PC-3 (cell line): ENCODE results near the gene CCDC30.

ENCODE experiments used
- EZH2 ChIP-seq: fragments of 300-600 bp; sonication (generic); IDR thresholded peaks from one replicate; pipeline ENCODE4 v1.6.1; 2017; ENCODE audit warnings: antibody characterized with exemption, mild to moderate bottlenecking, low read length; ENCODE audit not compliant: unreplicated experiment
- TF ChIP-seq, protein P1 (sequence below): fragments of 300-600 bp; sonication (generic); conservative IDR thresholded peaks from 2 replicates; pipeline ENCODE4 v1.5.1; 2017; ENCODE audit warnings: antibody characterized with exemption, low read depth, mild to moderate bottlenecking, low read length

DNA sequence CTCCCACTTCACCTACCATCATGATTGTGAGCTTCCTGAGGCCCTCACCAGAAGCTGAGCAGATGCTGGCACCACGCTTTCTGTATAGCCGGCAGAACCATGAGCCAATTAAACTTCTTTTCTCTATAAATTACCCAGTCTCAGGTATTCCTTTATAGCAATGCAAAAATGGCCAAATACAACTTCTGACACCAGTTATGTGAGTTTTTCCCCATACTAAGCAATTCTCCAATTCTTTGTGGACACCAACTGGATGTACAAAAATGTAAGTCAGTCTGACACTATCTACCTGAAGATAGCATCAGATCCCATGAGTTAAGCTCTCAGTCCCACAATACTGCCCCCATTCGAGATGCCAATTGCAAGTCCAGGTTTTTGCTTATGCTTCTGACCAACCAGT lies 129.7 kb downstream of the CCDC30 start:
- TF ChIP-seq, protein P1, sequence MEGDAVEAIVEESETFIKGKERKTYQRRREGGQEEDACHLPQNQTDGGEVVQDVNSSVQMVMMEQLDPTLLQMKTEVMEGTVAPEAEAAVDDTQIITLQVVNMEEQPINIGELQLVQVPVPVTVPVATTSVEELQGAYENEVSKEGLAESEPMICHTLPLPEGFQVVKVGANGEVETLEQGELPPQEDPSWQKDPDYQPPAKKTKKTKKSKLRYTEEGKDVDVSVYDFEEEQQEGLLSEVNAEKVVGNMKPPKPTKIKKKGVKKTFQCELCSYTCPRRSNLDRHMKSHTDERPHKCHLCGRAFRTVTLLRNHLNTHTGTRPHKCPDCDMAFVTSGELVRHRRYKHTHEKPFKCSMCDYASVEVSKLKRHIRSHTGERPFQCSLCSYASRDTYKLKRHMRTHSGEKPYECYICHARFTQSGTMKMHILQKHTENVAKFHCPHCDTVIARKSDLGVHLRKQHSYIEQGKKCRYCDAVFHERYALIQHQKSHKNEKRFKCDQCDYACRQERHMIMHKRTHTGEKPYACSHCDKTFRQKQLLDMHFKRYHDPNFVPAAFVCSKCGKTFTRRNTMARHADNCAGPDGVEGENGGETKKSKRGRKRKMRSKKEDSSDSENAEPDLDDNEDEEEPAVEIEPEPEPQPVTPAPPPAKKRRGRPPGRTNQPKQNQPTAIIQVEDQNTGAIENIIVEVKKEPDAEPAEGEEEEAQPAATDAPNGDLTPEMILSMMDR = no peak
- no peak for TF ChIP-seq EZH2
